DND-41 (cell line): ENCODE data around the gene ALDH1A1.

Source experiments
- ATAC-seq: fragments of 200-7000 bp; cut with Tn5 transposase; 3 replicates; pipeline ENCODE4 v1.9.1; 2021; ENCODE audit warnings: low read depth; ENCODE audit not compliant: insufficient read depth
- DNase-seq: peaks from one replicate; pipeline ENCODE4 v3.0.0-alpha.2; 2020
- H2AFZ ChIP-seq: 2 replicates; pipeline ENCODE4 v1.6.0; 2012; ENCODE audit warnings: low read depth, low read length
- H3K27ac ChIP-seq: 2 replicates; pipeline ENCODE4 v1.5.1; 2012; ENCODE audit warnings: low read length, inconsistent platforms
- H3K27me3 ChIP-seq: fragments of 200-600 bp; sonication (generic); 2 replicates; pipeline ENCODE4 v1.6.0; 2012; ENCODE audit warnings: low read length, mild to moderate bottlenecking, inconsistent platforms; ENCODE audit not compliant: insufficient read depth, poor library complexity
- H3K36me3 ChIP-seq: 2 replicates; pipeline ENCODE4 v1.5.1; 2012; ENCODE audit warnings: low read length, inconsistent platforms; ENCODE audit not compliant: insufficient read depth
- H3K4me1 ChIP-seq: 2 replicates; pipeline ENCODE4 v1.5.1; 2012; ENCODE audit warnings: mild to moderate bottlenecking, low read length; ENCODE audit not compliant: insufficient read depth
- H3K4me2 ChIP-seq: 2 replicates; pipeline ENCODE4 v1.6.0; 2012; ENCODE audit warnings: mild to moderate bottlenecking, moderate library complexity, low read length, inconsistent platforms; ENCODE audit not compliant: insufficient read depth
- H3K4me3 ChIP-seq, 2 experiments: fragments of 200-600 bp in 1 of 2; shearing (Covaris generic) in 1 of 2; 2 replicates each; pipeline ENCODE4 v1.5.1; 2012 to 2016; ENCODE audit warnings: inconsistent platforms in 2 of 2, low read length in 2 of 2, mild to moderate bottlenecking in 2 of 2, low read depth in 1 of 2, moderate library complexity in 1 of 2
- H3K79me2 ChIP-seq: 2 replicates; pipeline ENCODE4 v1.6.0; 2012; ENCODE audit warnings: low read length, inconsistent platforms; ENCODE audit not compliant: insufficient read depth
- H3K9ac ChIP-seq: 2 replicates; pipeline ENCODE4 v1.6.0; 2012; ENCODE audit warnings: low read depth, mild to moderate bottlenecking, inconsistent platforms, low read length, moderate library complexity
- H3K9me3 ChIP-seq: 2 replicates; pipeline ENCODE4 v1.5.1; 2012; ENCODE audit warnings: low read length, moderate library complexity, mild to moderate bottlenecking, inconsistent platforms; ENCODE audit not compliant: insufficient read depth, severe bottlenecking
- H4K20me1 ChIP-seq: 2 replicates; pipeline ENCODE4 v1.6.0; 2012; ENCODE audit warnings: low read length; ENCODE audit not compliant: insufficient read depth
- EZH2 ChIP-seq: IDR thresholded peaks from 3 replicates; pipeline ENCODE4 v1.6.1; 2012; ENCODE audit warnings: borderline replicate concordance, low read depth, mild to moderate bottlenecking, moderate library complexity, low read length, inconsistent platforms; ENCODE audit not compliant: severe bottlenecking
- TF ChIP-seq, protein P1 (sequence below): IDR thresholded peaks from 2 replicates; pipeline ENCODE4 v1.5.1; 2012; ENCODE audit warnings: borderline replicate concordance, low read length, moderate library complexity, mild to moderate bottlenecking; ENCODE audit not compliant: poor library complexity, severe bottlenecking; ENCODE audit errors: extremely low read depth

ALDH1A1 gene

GRCh38 chr9:72855321-72855720 is 97.5 kb downstream of the ALDH1A1 start:
- Histone ChIP-seq H3K79me2 (no peaks in the 10 kb centered on the region), H3K4me2 (no peak overlapping the region), H3K27ac (no peak overlapping the region), H3K4me1 (no peaks in the 10 kb centered on the region), H3K36me3 (no peaks in the 10 kb centered on the region), H4K20me1 (no peaks in the 10 kb centered on the region), H3K27me3 (no peaks in the 10 kb centered on the region), H3K4me3 (no peak overlapping the region), H2AFZ (no peak overlapping the region), H3K9me3 (no peaks in the 10 kb centered on the region), H3K9ac (no peak overlapping the region)
- ATAC-seq, result no peak
- no peak for DNase-seq
- no peak for TF ChIP-seq EZH2
- TF ChIP-seq, protein P1, sequence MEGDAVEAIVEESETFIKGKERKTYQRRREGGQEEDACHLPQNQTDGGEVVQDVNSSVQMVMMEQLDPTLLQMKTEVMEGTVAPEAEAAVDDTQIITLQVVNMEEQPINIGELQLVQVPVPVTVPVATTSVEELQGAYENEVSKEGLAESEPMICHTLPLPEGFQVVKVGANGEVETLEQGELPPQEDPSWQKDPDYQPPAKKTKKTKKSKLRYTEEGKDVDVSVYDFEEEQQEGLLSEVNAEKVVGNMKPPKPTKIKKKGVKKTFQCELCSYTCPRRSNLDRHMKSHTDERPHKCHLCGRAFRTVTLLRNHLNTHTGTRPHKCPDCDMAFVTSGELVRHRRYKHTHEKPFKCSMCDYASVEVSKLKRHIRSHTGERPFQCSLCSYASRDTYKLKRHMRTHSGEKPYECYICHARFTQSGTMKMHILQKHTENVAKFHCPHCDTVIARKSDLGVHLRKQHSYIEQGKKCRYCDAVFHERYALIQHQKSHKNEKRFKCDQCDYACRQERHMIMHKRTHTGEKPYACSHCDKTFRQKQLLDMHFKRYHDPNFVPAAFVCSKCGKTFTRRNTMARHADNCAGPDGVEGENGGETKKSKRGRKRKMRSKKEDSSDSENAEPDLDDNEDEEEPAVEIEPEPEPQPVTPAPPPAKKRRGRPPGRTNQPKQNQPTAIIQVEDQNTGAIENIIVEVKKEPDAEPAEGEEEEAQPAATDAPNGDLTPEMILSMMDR, result no peak
